Esophagus muscularis mucosa (tissue), 3 donors: ENCODE data around the gene LACTB.

ENCODE experiments used
- POLR2A ChIP-seq: fragments of 450-650 bp; IDR thresholded peaks from one replicate; pipeline ENCODE4 v1.6.1; 2017; ENCODE audit warnings: antibody characterized with exemption, moderate library complexity, mild to moderate bottlenecking, low read depth
- POLR2AphosphoS5 ChIP-seq, 2 donors: sonication (generic); formaldehyde crosslinking; IDR thresholded peaks; one replicate each; pipeline ENCODE4 v1.6.1; 2017; ENCODE audit warnings: antibody characterized with exemption in 2 of 2
- TF ChIP-seq, protein P1 (sequence below), 3 experiments: fragments of 200-600 bp in 2 of 3; fragments of 450-650 bp in 1 of 3; sonication (generic) in 2 of 3; IDR thresholded peaks; one replicate each; pipeline ENCODE4 v1.5.1; 2017 to 2019; ENCODE audit warnings: antibody characterized with exemption in 3 of 3, mild to moderate bottlenecking in 2 of 3, moderate library complexity in 1 of 3

DNA sequence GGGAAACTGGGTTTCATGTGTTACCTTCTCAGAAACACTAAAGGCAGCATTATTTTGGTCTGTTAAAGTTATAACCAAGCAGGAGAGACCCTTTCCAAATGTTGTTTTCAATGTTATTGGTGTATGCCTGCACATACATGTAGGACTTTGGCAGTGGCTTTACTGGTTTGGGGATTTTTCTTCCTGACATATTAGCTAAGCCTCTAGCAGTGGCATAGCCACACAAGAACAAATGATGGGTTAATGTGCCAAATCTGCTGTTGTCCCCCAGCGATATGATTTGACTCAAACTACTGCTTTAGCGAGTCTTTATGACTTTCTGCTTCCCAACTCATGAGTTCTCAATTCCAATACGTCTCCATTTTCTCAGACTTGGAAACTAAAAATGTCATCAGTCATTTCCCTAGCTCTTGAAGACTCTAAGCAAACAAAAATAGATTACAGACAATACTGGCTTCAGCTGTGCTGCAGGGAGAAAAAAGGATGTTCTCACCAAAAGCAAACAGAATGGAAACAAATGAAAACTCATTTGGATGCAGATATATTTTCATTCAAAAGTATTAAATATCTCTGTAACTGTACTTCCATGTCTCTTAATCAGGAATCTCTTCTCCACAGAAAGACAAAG, 49.5 kb upstream of the LACTB start:
- TF ChIP-seq POLR2A (no peak), POLR2AphosphoS5 (IDR thresholded peaks at IDR 0.05) (peak in 1 of 2 donors; percentile 31)
- TF ChIP-seq, protein P1, sequence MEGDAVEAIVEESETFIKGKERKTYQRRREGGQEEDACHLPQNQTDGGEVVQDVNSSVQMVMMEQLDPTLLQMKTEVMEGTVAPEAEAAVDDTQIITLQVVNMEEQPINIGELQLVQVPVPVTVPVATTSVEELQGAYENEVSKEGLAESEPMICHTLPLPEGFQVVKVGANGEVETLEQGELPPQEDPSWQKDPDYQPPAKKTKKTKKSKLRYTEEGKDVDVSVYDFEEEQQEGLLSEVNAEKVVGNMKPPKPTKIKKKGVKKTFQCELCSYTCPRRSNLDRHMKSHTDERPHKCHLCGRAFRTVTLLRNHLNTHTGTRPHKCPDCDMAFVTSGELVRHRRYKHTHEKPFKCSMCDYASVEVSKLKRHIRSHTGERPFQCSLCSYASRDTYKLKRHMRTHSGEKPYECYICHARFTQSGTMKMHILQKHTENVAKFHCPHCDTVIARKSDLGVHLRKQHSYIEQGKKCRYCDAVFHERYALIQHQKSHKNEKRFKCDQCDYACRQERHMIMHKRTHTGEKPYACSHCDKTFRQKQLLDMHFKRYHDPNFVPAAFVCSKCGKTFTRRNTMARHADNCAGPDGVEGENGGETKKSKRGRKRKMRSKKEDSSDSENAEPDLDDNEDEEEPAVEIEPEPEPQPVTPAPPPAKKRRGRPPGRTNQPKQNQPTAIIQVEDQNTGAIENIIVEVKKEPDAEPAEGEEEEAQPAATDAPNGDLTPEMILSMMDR (IDR thresholded peaks at IDR 0.05), result no peak
